SK-N-DZ (cell line): ENCODE data around the gene RPS15.
A peak's percentile ranks its signal among the peaks of the same experiment; 100 is the strongest.
"Not testable (repeated sequence)": the region's sequence is repeated elsewhere in the genome, so short reads cannot be mapped to it uniquely, and the experiment has no call there.

Experiments used
- DNase-seq: peaks from one replicate; pipeline ENCODE4 v3.0.0-alpha.2; 2015; ENCODE audit warnings: low spot score

RPS15 gene

DNA sequence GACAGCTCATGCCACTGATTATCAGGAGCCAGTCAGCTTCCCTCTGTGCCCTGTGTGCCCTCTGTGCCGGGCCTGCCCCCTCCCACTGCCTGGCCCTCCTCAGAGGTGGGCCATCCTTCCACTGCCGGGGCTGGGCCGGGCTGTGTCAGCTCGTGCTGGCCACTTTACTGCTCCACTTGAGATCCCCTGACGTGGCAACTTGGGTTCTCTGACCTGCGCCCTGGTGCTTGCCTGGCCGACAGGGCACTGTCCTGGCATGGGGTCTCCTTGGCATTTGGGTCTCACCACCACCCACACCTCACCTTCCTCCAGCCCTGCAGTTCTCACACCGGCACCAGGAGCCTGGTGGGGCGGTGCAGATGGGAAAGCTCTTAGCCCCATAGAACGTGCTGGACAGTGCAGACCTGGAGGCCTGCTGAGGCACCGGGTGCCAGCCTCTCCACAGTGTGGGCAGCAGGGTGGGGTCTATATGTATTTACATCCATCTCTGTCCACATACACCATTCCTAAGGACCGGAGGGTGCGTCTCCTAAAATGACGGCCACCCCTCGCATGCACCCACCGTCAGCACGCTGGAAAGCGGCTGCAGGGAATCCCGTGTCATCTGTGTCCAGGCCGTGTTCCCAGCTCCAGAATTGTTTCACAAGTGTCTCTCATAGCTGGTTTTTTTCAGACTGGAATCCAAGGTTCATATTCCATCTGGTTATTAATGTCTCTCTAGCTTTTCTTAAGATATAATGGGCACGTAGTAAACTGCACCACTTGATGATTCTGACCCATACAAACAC is 19.1 kb upstream of the RPS15 start:
- no peak for DNase-seq

DNA sequence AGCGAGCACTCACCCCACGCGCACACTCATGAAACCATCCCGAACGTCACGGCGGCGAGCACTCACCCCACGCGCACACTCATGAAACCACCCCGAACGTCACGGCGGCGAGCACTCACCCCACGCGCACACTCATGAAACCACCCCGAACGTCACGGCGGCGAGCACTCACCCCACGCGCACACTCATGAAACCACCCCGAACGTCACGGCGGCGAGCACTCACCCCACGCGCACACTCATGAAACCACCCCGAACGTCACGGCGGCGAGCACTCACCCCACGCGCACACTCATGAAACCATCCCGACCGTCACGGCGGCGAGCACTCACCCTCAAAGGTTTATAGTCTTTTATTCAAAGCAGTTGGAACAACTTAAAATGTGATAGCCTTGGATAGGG is 18.1 kb upstream of the RPS15 start:
- DNase-seq = not testable (repeated sequence)

DNA sequence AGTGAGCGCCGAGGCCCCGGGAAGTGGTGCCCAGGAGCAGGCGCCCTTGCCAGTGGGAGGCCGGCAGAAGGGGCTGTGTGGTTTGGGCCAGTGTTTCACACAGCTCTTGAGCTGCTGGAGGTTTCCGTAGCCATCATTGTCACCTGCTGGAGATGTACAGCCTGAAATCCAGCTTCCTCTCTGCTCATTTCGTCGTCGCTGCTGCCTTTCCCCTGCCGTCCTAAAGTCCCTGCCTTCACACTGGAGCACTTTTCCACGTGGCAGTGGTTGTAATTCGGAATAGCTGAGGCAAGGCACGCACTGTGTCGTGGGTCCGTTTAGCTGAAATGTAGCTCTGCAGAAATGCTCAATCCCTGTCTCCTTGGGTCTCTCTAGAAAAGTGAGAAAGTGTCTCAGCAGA is 17.6 kb upstream of the RPS15 start:
- DNase-seq = no peak

DNA sequence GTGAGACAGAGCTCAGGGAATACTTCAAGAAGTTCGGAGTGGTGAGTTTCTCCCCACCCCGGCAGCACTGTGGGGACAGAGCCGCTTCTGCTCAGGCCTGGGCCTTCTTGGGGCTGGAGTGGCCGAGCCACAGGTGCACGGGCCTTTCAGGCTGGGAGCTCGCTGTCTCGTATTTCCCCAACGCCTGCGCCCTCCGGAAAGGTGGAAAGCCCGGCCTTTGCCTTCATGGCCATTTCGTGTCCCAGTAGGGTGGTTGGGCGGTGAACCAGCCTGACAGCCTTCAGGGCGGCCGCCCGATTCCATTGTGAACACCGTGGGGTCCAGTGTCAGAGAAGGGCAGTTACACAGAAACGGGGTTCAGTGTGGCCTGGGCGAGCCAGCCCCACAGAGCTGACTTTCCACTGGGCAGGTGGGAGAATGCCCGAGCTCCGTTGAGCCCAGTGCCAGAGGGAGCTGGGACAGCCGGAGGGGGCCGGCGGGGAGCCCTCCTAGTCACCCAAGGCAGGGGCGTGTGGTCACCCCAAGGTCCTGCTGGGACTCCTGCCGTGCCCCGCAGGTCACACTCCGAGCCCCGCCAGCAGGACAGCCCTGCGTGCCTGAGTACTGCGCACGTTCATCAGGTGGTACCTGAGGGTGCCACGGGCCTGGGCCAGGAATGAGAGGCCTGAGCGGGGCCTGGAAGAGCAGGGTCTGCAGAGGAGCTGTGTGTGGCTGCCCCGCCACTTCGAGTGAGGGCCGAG is 16.8 kb upstream of the RPS15 start:
- DNase-seq = no peak

DNA sequence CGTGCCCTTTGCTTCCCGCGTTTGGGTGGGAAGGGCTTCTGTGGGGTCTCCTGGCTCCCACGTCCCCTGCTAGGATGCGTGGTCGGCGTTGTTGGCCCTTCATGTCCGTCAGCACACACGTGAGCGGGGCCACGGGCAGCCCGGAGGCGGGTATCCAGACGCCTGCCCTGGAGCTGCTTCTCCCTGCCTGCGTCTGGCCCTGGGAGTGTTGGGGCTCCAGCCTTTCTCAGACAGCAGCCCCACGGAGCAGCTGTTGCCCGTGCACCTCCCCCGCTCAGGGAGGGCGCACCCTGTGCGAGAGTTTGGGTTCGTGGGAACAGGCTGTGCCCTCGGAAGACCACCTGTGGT is 16.3 kb upstream of the RPS15 start:
- no peak for DNase-seq

DNA sequence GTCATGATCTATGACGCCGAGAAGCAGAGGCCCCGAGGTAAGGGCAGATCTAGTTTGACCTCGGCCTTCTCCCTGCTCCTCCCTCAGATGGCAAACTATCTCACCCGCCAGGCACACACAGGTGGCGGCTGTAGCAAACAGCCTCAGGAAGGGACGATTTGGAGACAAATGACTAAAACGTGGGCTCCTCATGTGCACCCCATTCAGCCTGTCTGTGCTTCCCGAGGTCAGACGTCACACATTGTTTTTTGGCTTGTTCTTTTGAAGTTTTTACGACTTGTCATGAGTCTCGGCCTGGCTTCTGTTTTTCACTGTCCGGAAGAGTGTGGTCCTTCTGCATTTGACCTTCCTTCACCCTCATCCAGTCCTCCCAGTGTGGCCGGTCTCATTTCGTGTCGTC is 15.8 kb upstream of the RPS15 start:
- no peak for DNase-seq

DNA sequence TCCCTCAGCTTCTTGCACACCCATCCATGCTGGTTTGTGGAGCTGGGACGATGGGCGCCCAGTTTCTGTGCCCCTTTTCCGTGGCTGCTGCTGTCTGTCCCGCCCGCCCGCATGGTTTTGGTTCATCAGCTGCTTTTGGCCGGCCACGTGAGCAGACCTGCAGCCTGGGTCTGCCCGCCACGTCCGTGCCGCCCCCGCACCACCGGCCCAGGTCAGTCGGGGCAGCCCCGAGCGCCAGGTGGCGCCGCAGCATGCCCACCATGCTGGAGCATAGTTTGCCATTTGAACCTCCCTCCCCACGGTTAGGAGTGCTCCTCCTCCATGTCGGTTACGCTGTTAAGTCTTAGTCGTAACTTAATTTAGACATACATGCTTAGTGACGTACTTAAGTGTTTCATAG is 15.3 kb upstream of the RPS15 start:
- DNase-seq = no peak

DNA sequence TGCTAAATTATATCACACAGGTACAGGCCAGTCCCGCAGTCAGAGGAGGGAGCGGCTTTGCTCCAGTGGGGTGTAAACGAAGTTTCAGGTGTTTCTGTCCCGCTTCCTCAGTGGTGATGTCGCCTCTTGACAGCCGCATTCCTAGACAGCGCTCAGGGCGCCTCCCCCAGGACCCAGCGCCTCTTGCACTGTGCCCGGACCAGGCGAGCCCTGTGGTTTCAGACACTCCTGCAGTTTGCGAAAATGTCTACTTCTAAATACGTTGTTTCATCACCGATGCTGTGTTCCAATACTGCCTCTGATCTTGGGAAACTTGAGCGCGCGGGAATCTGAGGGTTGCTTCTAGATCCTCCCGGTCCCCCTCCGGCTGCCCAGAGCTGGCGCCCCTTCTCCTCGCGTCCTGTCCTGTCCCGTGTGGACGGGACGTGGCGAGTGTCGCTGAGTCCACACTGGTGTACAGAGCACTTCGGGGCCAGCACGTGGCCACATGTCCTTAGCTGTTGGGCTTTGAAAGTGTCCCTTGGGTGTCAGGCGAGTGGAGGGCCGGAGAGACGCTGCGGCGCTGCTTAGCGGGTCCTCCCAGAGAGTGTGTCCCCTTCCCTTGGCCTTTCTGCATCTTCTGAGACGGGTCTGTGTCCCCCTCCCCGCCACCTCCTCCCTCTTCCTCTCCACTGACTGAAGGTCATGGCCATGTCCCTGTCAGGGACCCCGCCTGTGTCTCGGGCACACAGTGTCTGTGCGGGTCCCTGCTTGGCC is 14.6 kb upstream of the RPS15 start:
- DNase-seq = no peak

DNA sequence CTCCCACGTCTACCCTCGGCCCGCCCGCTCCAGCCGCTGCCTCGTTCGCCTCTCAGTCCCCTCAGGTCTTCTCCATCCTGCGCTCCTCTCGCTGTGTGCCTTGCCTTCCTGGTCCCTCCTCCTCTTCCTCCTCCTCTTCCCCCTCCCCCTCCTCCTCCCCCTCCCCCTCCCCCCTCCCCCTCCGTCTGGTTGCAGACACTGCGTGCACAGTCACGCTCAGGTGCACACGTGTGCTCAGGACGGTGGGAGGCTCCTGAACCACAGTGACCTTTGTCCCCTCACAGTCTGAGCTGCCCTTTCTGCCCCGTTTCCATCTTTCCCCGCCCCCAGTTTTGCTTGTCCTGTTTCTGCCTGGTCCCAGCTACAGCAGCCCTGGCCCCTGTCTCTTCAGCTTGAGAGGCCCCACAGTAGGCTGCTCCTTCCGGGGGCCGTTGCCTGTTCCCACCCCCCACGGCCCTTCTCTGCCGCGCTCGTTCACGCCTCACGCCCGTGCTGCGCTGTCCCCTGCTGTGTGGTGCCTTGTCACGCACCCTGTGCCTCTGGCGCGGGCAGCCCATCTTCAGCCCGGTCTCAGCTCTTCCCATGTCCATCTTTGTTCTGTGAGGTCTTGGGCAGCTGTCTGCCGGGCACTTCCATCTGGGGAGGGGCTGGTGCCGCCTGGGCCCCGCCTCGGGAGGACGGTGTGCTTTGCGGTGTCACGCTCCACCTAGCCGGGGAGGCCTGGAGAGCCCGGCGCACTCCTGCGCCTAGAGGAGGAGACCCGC is 13.8 kb upstream of the RPS15 start:
- DNase-seq = peak; percentile 56

DNA sequence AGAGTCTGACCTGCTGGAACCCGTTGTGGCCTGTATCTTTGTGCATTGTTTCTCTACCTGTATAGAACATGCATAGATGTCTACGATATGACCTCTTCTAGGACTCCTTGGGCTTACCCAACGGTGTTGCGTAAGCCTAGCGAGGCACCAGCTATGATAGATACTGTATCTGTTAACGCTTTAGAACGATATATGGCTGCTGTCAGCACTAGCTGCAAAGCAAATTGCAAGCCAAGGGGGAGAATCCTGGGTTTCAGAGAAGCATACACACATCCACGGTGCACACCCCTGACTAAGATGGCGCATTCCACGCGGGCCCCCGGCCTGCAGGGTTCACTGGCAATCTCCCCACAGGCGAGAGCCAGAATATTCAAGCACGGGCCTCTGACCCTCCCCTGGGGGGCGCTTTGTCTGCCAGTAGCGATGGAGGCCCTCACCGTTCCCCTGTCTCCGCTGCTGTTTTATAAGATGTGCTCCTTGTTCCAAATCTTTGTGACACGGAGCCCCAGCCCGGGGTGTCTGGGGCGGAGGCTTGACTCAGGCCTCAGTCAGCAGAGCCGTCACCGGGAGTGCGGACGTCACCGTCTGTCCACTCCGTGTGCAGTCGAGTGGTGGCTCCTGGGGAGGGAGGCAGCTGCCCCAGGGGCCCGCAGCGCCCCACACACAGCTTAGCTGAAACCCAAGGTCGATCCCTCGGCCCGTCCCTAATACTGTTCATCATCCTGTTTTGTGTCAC is 12.9 kb upstream of the RPS15 start:
- no peak for DNase-seq

DNA sequence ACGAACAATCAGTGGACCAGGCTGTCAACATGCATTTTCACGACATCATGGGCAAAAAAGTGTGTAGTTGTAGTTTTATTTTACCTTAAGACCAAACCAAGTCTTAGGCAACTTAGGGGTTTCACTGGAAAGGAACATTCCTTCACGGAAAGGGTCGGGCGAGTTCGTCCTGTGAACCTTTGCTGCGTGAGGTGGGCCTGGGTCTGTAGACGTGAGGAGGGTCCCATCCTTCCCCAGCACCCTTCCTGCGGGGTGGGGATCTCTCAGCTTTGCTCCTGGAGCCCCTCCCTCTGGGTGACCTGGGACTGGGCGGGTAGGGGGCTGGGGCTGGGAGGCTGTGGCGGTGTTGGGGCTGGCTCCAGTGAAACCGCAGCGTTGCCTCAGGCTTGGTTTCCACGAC is 12.3 kb upstream of the RPS15 start:
- no peak for DNase-seq

DNA sequence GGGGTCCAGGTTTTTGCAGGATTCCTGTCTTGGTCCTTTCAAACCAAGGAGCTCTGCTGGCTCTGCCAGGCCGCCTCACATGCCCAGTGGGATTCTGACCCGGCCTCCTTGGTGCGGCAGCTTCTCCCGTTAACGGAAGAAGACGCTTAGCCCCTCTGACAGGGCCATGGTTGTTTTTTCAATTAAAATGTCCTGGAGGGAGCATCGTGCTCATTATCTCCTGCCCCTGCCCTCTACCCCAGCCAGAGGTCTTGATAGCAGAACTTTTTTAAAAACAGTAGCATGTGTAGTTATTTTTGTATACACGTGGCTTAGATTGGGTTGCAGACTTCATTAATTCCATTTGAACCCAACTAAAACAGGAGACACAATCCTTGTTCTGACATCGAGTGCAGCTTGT is 11.5 kb upstream of the RPS15 start:
- no peak for DNase-seq

DNA sequence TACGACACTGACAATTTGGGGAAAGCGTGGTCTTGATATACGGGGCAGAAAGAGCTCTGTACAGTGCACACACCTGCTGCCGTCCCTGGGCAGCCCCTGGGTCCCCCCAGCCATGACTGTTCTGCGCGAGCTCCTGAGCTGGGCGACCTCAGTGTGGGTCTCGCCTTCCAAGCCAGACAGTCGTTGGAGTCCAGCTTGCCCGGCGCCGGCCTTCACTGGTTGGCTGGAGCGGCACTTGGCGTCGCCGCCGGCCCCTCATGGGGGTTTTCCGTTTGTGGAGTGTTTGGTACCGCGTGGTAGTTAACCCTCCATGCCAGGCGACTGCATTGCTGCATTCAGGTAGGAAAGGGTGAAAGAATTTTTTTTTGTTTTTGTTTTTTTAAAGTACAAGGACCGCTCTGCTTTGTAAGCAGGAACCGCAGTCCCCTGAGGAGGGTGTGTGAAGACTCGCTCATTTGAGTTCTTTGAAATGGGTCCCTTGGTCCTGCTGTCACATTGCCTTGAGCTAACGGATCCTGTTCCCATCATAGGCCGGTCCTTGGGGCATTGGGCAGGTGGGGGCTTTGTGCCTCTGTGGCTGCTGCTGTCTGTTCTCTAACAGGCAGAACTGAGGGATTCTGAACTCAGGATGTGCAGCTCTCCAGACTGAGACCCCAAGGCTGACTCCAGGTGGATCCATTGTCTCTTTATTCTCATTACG is 10.8 kb upstream of the RPS15 start:
- no peak for DNase-seq

DNA sequence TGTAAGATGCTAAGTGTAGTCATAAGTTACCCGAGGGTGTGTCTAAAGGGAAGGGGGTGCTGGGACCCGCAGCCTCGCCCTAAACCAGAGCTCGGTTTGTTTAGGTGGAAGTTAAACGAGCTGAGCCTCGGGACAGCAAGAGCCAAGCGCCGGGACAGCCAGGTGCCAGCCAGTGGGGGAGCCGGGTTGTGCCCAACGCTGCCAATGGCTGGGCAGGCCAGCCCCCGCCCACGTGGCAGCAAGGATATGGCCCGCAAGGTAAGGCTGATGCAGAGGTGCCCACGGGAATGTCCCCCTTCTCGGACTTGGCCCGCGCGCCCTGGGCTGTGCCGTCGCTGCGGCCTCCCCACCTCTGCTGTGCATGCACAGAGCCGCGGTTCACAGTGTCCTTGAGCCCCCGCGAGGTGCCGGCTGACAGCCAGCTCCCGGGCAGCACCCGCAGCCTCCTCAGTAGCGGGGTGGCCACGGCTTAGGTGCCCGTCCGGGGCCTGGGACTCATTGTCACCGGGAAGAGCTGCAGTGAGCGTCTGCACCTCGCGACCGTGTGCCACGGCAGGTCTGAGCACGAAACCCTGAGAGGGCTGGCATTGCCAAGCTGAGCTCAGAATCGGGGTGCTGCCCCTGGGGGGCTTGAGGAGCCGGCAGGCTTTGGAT is 9.3 kb upstream of the RPS15 start:
- no peak for DNase-seq

DNA sequence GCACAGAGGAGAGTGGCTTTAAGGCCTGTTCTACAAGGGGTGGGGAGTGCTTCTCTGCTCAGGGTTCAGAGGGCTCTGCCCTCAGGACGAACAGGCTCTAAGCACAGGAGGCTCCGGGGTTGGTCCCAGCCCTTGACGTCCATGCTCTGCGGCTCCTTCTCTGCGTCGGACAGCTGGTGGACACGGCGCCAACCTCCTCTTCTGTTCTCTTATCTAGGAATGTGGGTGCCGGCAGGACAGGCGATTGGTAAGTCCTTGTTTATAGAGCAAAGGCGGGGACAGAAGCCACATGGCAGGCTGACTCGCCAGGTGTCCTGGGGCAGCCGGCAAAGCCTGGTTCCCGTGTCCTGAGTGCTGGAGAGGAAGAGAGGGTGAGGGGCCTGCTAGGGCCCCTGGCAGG is 8.4 kb upstream of the RPS15 start:
- DNase-seq = no peak

DNA sequence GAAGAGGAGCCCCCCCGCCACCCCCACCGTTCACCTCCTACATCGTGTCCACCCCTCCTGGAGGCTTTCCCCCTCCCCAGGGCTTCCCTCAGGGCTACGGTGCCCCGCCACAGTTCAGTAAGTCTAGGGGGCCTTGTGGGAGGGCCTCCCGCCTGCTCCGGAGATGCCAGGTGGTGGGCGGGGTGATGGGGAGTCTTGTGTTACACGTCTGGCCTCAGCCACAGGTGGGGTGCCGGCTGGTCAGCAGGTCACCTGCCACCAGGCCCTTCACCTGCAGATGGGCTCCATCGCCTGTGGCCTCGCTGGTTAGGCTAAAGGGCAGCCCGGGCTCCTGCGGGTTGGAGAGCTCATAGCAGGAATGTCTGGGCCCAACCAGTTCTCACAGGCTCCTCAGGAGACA is 8.0 kb upstream of the RPS15 start:
- DNase-seq = no peak

DNA sequence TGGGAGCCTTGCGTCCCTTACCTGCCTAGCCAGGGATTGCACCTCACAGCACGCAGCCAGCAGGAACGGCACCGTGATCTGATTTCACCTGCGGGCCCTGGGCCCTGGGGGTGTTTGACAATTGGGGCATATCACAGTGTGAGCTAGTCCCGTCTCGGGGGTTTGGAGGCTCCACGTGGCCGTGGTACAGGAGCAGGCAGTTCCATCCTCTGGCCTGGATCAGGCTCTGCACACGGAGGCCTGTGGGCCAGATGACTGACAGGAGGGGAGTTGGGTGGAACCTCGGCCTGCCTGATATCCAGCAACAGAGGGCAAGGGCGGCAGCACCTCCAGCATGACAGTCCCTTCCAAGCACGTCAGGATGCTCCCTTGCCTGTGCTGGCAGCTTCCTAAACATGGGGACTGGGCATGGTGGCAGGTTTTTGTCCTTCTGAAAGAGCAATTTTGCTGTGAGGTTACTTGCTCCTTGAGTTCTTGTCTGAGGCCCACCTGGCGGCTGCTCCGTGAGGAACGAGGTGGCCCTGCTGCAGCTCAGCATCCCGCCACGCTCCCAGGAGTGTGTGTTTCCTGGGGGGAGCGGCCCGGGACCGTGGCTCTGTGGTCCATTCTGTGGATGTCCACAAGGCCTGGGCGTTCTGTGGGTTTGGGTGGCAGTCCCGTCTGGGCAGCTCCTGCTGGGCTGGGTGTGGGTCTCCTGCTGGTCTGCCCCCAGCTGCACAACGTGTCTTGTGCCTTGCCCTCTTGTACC is 6.3 kb upstream of the RPS15 start:
- DNase-seq = no peak

DNA sequence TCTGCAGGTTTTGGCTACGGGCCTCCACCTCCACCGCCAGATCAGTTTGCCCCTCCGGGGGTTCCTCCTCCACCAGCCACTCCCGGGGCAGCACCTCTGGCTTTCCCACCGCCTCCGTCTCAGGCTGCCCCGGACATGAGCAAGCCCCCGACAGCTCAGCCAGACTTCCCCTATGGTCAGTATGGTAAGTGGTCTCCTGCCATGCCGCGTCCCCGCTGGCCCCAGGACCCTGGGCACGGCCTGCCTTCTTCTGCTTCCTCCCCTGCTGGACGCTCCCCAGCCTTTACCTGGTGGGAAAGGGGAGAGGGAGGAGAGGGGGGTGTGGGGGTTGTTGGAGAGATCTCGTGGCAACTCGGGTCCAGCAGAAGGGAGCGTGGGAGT is 5.7 kb upstream of the RPS15 start:
- no peak for DNase-seq
